ENCODE results near the gene CEACAM5. TPM values are rescaled to one million over a fixed set of nuclear protein-coding genes. Genes with fewer than 3 reads are reported as not detected.
"Not testable (repeated sequence)": the region's sequence is repeated elsewhere in the genome, so short reads cannot be mapped to it uniquely, and the experiment has no call there.

Gene CEACAM5
- total RNA-seq, 1 donor from 2014 or later, result not detected

GRCh38 chr19:41707502-41707812 is 969 bp upstream of the CEACAM5 start:
- no peak for TF ChIP-seq CTCF (conservative IDR thresholded peaks at IDR 0.05)
- DNase-seq (ENCODE audit: low read depth, low spot score), result no peak
- H3K36me3 Mint-ChIP-seq (ENCODE audit: low read depth), result no peaks in the 10 kb centered on the region
- H3K4me3 Mint-ChIP-seq, result no peak overlapping the region
- H3K27me3 Mint-ChIP-seq (ENCODE audit: low read depth), result no peaks in the 10 kb centered on the region
- H3K9me3 Mint-ChIP-seq, result peaks cover 8% of the 10 kb centered on the region
- no peaks in the 10 kb centered on the region for H3K4me1 Mint-ChIP-seq
- no peak overlapping the region for H3K27ac Mint-ChIP-seq (ENCODE audit: unreplicated experiment)

- Mint-ChIP-seq H3K4me3 (no peak overlapping the region), H3K4me1 (no peaks in the 10 kb centered on the region), H3K9me3 (peaks cover 8% of the 10 kb centered on the region), H3K36me3 (ENCODE audit: low read depth) (no peaks in the 10 kb centered on the region), H3K27me3 (ENCODE audit: low read depth) (no peaks in the 10 kb centered on the region), H3K27ac (ENCODE audit: unreplicated experiment) (no peak overlapping the region)
- TF ChIP-seq CTCF (conservative IDR thresholded peaks at IDR 0.05), result no peak
- DNase-seq (ENCODE audit: low read depth, low spot score), result no peak
Observed at GRCh38 chr19:41707871-41708371, 505 bp upstream of the CEACAM5 start.

DNA sequence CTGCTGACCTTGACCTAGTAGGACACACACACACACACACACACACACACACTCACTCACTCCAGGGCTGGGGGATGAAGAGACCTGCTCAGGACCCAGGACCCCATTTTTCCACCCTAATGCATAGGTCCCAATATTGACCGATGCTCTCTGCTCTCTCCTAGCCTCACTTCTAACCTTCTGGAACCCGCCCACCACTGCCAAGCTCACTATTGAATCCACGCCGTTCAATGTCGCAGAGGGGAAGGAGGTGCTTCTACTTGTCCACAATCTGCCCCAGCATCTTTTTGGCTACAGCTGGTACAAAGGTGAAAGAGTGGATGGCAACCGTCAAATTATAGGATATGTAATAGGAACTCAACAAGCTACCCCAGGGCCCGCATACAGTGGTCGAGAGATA is 1.1 kb downstream of the CEACAM5 start:
- H3K27ac Mint-ChIP-seq (ENCODE audit: unreplicated experiment); H3K36me3 Mint-ChIP-seq (ENCODE audit: low read depth); H3K4me1 Mint-ChIP-seq; DNase-seq (ENCODE audit: low read depth, low spot score); H3K27me3 Mint-ChIP-seq (ENCODE audit: low read depth); H3K4me3 Mint-ChIP-seq: not testable (repeated sequence)
- peaks cover 12% of the 10 kb centered on the region for H3K9me3 Mint-ChIP-seq

GRCh38 chr19:41709951-41710645 is 1.7 kb downstream of the CEACAM5 start:
- Mint-ChIP-seq H3K4me1 (no peaks in the 10 kb centered on the region), H3K4me3 (no peak overlapping the region), H3K27me3 (ENCODE audit: low read depth) (no peaks in the 10 kb centered on the region), H3K27ac (ENCODE audit: unreplicated experiment) (no peak overlapping the region), H3K36me3 (ENCODE audit: low read depth) (no peaks in the 10 kb centered on the region), H3K9me3 (peaks cover 12% of the 10 kb centered on the region)
- TF ChIP-seq CTCF (conservative IDR thresholded peaks at IDR 0.05), result no peak
- no peak for DNase-seq (ENCODE audit: low read depth, low spot score)

- Mint-ChIP-seq H3K9me3 (peaks cover 9% of the 10 kb centered on the region), H3K4me3 (no peak overlapping the region)
- TF ChIP-seq CTCF (conservative IDR thresholded peaks at IDR 0.05), result no peak
Observed at GRCh38 chr19:41711376-41712261, 3.2 kb downstream of the CEACAM5 start.

DNA sequence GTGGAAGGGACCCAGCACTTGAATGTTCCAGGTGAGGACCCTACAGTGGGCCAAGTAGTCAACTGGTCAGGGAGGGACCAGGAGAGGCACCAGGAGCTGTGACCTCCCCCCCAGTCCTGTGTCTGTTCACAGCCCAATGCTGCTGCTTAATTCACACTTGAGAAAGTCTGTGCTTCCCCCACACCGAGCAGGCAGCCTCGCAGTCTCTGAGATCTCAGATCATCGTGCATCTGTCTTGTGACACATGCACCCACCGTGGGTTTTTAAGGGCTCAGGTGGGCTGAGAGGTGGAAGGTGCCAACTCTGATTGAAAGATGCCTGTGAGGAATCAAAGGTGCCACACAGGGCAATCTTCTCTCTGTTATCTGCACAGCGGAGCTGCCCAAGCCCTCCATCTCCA is 6.2 kb downstream of the CEACAM5 start:
- H3K27ac Mint-ChIP-seq (ENCODE audit: unreplicated experiment), result no peak overlapping the region
- no peak overlapping the region for H3K4me3 Mint-ChIP-seq
- no peaks in the 10 kb centered on the region for H3K4me1 Mint-ChIP-seq
- DNase-seq (ENCODE audit: low read depth, low spot score), result no peak
- TF ChIP-seq CTCF (conservative IDR thresholded peaks at IDR 0.05), result no peak
- peaks cover 10% of the 10 kb centered on the region for H3K9me3 Mint-ChIP-seq
- H3K36me3 Mint-ChIP-seq (ENCODE audit: low read depth), result no peaks in the 10 kb centered on the region
- no peaks in the 10 kb centered on the region for H3K27me3 Mint-ChIP-seq (ENCODE audit: low read depth)

More at GRCh38 chr19:41711376-41712261, 3.2 kb downstream of the CEACAM5 start:
- Mint-ChIP-seq H3K4me1 (no peaks in the 10 kb centered on the region), H3K27ac (ENCODE audit: unreplicated experiment) (no peak overlapping the region), H3K27me3 (ENCODE audit: low read depth) (no peaks in the 10 kb centered on the region), H3K36me3 (ENCODE audit: low read depth) (no peaks in the 10 kb centered on the region)
- no peak for DNase-seq (ENCODE audit: low read depth, low spot score)
